ENCODE measurements around the gene SOCS6. TPM values are rescaled to one million over a fixed set of nuclear protein-coding genes. Genes with fewer than 3 reads are reported as not detected.

Gene SOCS6
- total and polyA plus RNA-seq, 2 of the 13 experiments (the other 11 are each of a cell fraction or from before 2014, with no cell fraction given) = 18.6 to 38.3 TPM

- WGBS (ENCODE audit: low lambda C conversion rate) = 46% methylated on average over 12 of the region's 13 CpGs
- ATAC-seq (peak; percentile 12), DNase-seq (ENCODE audit: low spot score) (peak; percentile 83), FAIRE-seq (peak; percentile 28)
- Histone ChIP-seq H4K20me1 (ENCODE audit: insufficient read depth, low read length) (no peaks in the 10 kb centered on the region), H3K27ac (ENCODE audit: extremely low read length, insufficient read depth, low read length) (peak overlapping the region; percentile 99), H2AFZ (ENCODE audit: low read length) (no peak overlapping the region), H3K27me3 (ENCODE audit: control insufficient read depth in 1 of 2, insufficient read depth in 2 of 2, low read length in 2 of 2) (no peaks in the 10 kb centered on the region), H3K36me3 (replicated peaks in 1 of 2; ENCODE audit: control insufficient read depth in 1 of 2, insufficient read depth in 2 of 2, low read length in 2 of 2) (no peaks in the 10 kb centered on the region), H3K4me3 (replicated peaks in 1 of 3; ENCODE audit: insufficient read depth in 1 of 3, low read depth in 2 of 3, low read length in 3 of 3) (peak overlapping the region in 2 of 3 experiments; percentile 34 to 47; a peak in 4 of 6 replicates), H3K9ac (ENCODE audit: insufficient read depth, low read depth, low read length) (peak overlapping the region; percentile 97), H3K79me2 (ENCODE audit: insufficient read depth, low read length) (no peaks in the 10 kb centered on the region), H3K9me3 (ENCODE audit: low read length) (no peaks in the 10 kb centered on the region), H3K4me2 (ENCODE audit: low read depth, low read length) (peak overlapping the region; percentile 81), H3K4me1 (ENCODE audit: insufficient read depth, low read length) (peaks cover 95% of the 10 kb centered on the region)
- ChIA-PET POLR2A (interaction anchor here (0.7 to 3.8 kb wide), 7 partner anchors 15 to 54 kb away, joined by 3 to 110 read pairs (median 6); no protein-coding TSS in a partner anchor), CTCF (ENCODE audit: low intra/inter-chr PET ratio, low total read pairs) (no interaction called here)
- in situ Hi-C loops (cut with HindIII; ENCODE audit: extremely low pct_ligation_motif_present, low pct_unique_long_range_greater_than_20kb) (loop anchor here (5.0 kb wide), 2 partner anchors 41 to 54 kb away; no protein-coding TSS in a partner anchor), intact Hi-C loops (cut with micrococcal nuclease; ENCODE audit: unreplicated experiment) (loop anchor here (1.0 to 2.0 kb wide), 4 partner anchors 42 to 173 kb away; partner anchors contain the start of gene RTTN)
- BruUV-seq (replicated peaks) = no TSS peak
- TF ChIP-seq IKZF5 (CRISPR knock-in tag; IDR thresholded peaks at IDR 0.05) = no peak
- TF ChIP-seq TFAP4 (IDR thresholded peaks at IDR 0.05; ENCODE audit: borderline replicate concordance, low read depth) = 0 out of 2 replicates have a peak, but pooled peaks have one; percentile 20
- TF ChIP-seq REPIN1 (CRISPR knock-in tag; IDR thresholded peaks at IDR 0.05; ENCODE audit: borderline replicate concordance, low read depth) = no peak
- TF ChIP-seq HNF4A (CRISPR knock-in tag; IDR thresholded peaks at IDR 0.05) = 0 out of 2 replicates have a peak, but pooled peaks have one; percentile 16
- TF ChIP-seq, protein P1, sequence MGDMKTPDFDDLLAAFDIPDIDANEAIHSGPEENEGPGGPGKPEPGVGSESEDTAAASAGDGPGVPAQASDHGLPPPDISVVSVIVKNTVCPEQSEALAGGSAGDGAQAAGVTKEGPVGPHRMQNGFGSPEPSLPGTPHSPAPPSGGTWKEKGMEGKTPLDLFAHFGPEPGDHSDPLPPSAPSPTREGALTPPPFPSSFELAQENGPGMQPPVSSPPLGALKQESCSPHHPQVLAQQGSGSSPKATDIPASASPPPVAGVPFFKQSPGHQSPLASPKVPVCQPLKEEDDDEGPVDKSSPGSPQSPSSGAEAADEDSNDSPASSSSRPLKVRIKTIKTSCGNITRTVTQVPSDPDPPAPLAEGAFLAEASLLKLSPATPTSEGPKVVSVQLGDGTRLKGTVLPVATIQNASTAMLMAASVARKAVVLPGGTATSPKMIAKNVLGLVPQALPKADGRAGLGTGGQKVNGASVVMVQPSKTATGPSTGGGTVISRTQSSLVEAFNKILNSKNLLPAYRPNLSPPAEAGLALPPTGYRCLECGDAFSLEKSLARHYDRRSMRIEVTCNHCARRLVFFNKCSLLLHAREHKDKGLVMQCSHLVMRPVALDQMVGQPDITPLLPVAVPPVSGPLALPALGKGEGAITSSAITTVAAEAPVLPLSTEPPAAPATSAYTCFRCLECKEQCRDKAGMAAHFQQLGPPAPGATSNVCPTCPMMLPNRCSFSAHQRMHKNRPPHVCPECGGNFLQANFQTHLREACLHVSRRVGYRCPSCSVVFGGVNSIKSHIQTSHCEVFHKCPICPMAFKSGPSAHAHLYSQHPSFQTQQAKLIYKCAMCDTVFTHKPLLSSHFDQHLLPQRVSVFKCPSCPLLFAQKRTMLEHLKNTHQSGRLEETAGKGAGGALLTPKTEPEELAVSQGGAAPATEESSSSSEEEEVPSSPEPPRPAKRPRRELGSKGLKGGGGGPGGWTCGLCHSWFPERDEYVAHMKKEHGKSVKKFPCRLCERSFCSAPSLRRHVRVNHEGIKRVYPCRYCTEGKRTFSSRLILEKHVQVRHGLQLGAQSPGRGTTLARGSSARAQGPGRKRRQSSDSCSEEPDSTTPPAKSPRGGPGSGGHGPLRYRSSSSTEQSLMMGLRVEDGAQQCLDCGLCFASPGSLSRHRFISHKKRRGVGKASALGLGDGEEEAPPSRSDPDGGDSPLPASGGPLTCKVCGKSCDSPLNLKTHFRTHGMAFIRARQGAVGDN (CRISPR knock-in tag; IDR thresholded peaks at IDR 0.05) = peak; percentile 41
- TF ChIP-seq RELA (CRISPR knock-in tag; IDR thresholded peaks at IDR 0.05) = no peak
- TF ChIP-seq ZNF607 (CRISPR knock-in tag; IDR thresholded peaks at IDR 0.05; ENCODE audit: borderline replicate concordance) = no peak
- TF ChIP-seq TAF1 (CRISPR knock-in tag; IDR thresholded peaks at IDR 0.05) = 0 out of 2 replicates have a peak, but pooled peaks have one; percentile 9
- TF ChIP-seq HNF4G (IDR thresholded peaks at IDR 0.05; ENCODE audit: borderline replicate concordance, low read depth, low read length) = 0 out of 2 replicates have a peak, but pooled peaks have one; percentile 10
- TF ChIP-seq HNF4G (CRISPR knock-in tag; IDR thresholded peaks at IDR 0.05; ENCODE audit: borderline replicate concordance, low read depth) = 0 out of 2 replicates have a peak, but pooled peaks have one; percentile 50
- peak; percentile 44; the same call in 1 of the 2 replicates for TF ChIP-seq MYNN (CRISPR knock-in tag; IDR thresholded peaks at IDR 0.05; ENCODE audit: low read depth)
- no peak for TF ChIP-seq ZNF292 (CRISPR knock-in tag; IDR thresholded peaks at IDR 0.05; ENCODE audit: borderline replicate concordance, low read depth)
- no peak for TF ChIP-seq ZNF788 (CRISPR knock-in tag; IDR thresholded peaks at IDR 0.05; ENCODE audit: borderline replicate concordance)
- TF ChIP-seq TBL1XR1 (IDR thresholded peaks at IDR 0.05; ENCODE audit: borderline replicate concordance, low read length, partially characterized antibody) = peak; percentile 50
- TF ChIP-seq PRPF4 (IDR thresholded peaks at IDR 0.05; ENCODE audit: low read depth, low read length, poor library complexity, severe bottlenecking) = no peak
Measured at GRCh38 chr18:70377857-70378701, 89.2 kb downstream of the SOCS6 start.

Measured in HepG2 (cell line).